NT2/D1 (cell line): Measurements from ENCODE around the gene DCDC1.

ENCODE experiments used
- SUZ12 ChIP-seq: IDR thresholded peaks from 2 replicates; pipeline ENCODE4 v1.6.1; 2011; ENCODE audit not compliant: insufficient read length, insufficient read depth; ENCODE audit errors: extremely low read depth
- YY1 ChIP-seq: IDR thresholded peaks from 2 replicates; pipeline ENCODE4 v1.6.1; 2011; ENCODE audit not compliant: insufficient read length, insufficient read depth
- ZNF274 ChIP-seq: IDR thresholded peaks from 2 replicates; pipeline ENCODE4 v1.6.1; 2011; ENCODE audit warnings: mild to moderate bottlenecking, low read depth, low read length

GRCh38 chr11:31295308-31295707 lies 74.2 kb downstream of the DCDC1 start:
- no peak for TF ChIP-seq YY1
- TF ChIP-seq SUZ12 = no peak
- no peak for TF ChIP-seq ZNF274
